ENCODE data around the gene PI4KB. TPM values are rescaled to one million over a fixed set of nuclear protein-coding genes. Genes with fewer than 3 reads are reported as not detected.
A peak's percentile ranks its signal among the peaks of the same experiment; 100 is the strongest.

PI4KB gene
- total RNA-seq = 100 to 1,000 TPM in 1 of 4 donors, 10 to 100 TPM in 3; 68.0 to 147 (median 83.7) TPM

GRCh38 chr1:151327223-151327902, at the start of gene PI4KB:
Gene PI4KB, minus strand, starts transcription at chr1:151327416. Its CDS starts 10,935 bp downstream, at chr1:151316481.
- Histone ChIP-seq H3K36me3 (peaks cover 0 to 31% (median 0%) of the 10 kb centered on the region in 3 donors), H3K27me3 (no peaks in the 10 kb centered on the region), H3K4me3 (peak within 1 kb of the TSS; percentile 59 to 85 (median 76)), H3K4me1 (peaks cover 0 to 25% (median 4%) of the 10 kb centered on the region in 4 donors), H3K27ac (peak within 1 kb of the TSS; percentile 83 to 91 (median 88)), H3K9me3 (no peaks in the 10 kb centered on the region)
- TF ChIP-seq POLR2A (IDR thresholded peaks at IDR 0.05) = peak; percentile 24 to 51
- TF ChIP-seq CTCF (IDR thresholded peaks at IDR 0.05) = no peak
- peak; percentile 83 to 97 (median 91) for DNase-seq

GRCh38 chr1:151373196-151373595, 46.0 kb upstream of the PI4KB start:
- no peak for DNase-seq
- Histone ChIP-seq H3K9me3 (no peaks in the 10 kb centered on the region), H3K4me1 (peaks cover 0 to 55% (median 6%) of the 10 kb centered on the region in 4 donors), H3K27me3 (no peaks in the 10 kb centered on the region), H3K36me3 (peaks cover 0 to 4% (median 0%) of the 10 kb centered on the region in 3 donors), H3K4me3 (no peak overlapping the region), H3K27ac (peak overlapping the region in 1 of 4 donors; percentile 91)
- TF ChIP-seq CTCF (IDR thresholded peaks at IDR 0.05) = no peak
- no peak for TF ChIP-seq POLR2A (IDR thresholded peaks at IDR 0.05)

- DNase-seq = peak; percentile 22 to 94 (median 93)
- peak within 1 kb of the TSS; percentile 17 to 69 (median 50) for H3K4me3 ChIP-seq
- peak in 1 of 6 experiments; percentile 5 for TF ChIP-seq CTCF (IDR thresholded peaks at IDR 0.05)
- peak; percentile 98 to 99 for TF ChIP-seq POLR2A (IDR thresholded peaks at IDR 0.05)
- no peaks in the 10 kb centered on the region for H3K27me3 ChIP-seq
- peaks cover 0 to 12% (median 0%) of the 10 kb centered on the region in 3 donors for H3K36me3 ChIP-seq
- H3K9me3 ChIP-seq = no peaks in the 10 kb centered on the region
- peak within 1 kb of the TSS; percentile 35 to 91 (median 80) for H3K27ac ChIP-seq
- H3K4me1 ChIP-seq = peaks cover 0 to 49% (median 6%) of the 10 kb centered on the region in 4 donors
Observed at GRCh38 chr1:151372058-151372934, 45.1 kb upstream of the PI4KB start, which contains the start of gene SELENBP1. Gene SELENBP1, minus strand, starts transcription at chr1:151372705. Its CDS starts 64 bp downstream, at chr1:151372641.

- peak in 2 of 3 donors; percentile 67 to 73 for DNase-seq
- Histone ChIP-seq H3K27ac (peak overlapping the region in 3 of 4 donors; percentile 77 to 91 (median 82)), H3K9me3 (no peaks in the 10 kb centered on the region), H3K36me3 (peaks cover 0 to 20% (median 0%) of the 10 kb centered on the region in 3 donors), H3K4me1 (peaks cover 0 to 49% (median 6%) of the 10 kb centered on the region in 4 donors), H3K4me3 (peak overlapping the region in 3 of 4 donors; percentile 38 to 69 (median 62)), H3K27me3 (no peaks in the 10 kb centered on the region)
- no peak for TF ChIP-seq CTCF (IDR thresholded peaks at IDR 0.05)
- TF ChIP-seq POLR2A (IDR thresholded peaks at IDR 0.05) = no peak
Observed at GRCh38 chr1:151371370-151372057, 44.3 kb upstream of the PI4KB start.
